SK-N-SH treated with all-trans-retinoic acid at 6 μM for 48 hours (cell line): ENCODE results near the gene KDM4E.

ENCODE experiments used
- ATAC-seq: fragments of 200-7000 bp; cut with Tn5 transposase; 3 replicates; pipeline ENCODE4 v1.9.1; 2020; ENCODE audit warnings: mild to moderate bottlenecking, moderate library complexity
- ARNTL ChIP-seq: fragments of 450-650 bp; formaldehyde crosslinking; IDR thresholded peaks from 2 replicates; pipeline ENCODE4 v1.5.0; 2020; ENCODE audit warnings: low read depth, mild to moderate bottlenecking, moderate library complexity, borderline replicate concordance
- BACH2 ChIP-seq: fragments of 250-450 bp; sonication (Bioruptor Pico); IDR thresholded peaks from 2 replicates; pipeline ENCODE4 v1.9.0; 2021; ENCODE audit warnings: mild to moderate bottlenecking, borderline replicate concordance
- CSDC2 ChIP-seq: fragments of 250-450 bp; sonication (Bioruptor Pico); IDR thresholded peaks from 2 replicates; pipeline ENCODE4 v1.5.0; 2020; ENCODE audit warnings: mild to moderate bottlenecking, moderate library complexity
- ESRRG ChIP-seq: fragments of 250-450 bp; sonication (Bioruptor Pico); IDR thresholded peaks from 2 replicates; pipeline ENCODE4 v1.6.1; 2021; ENCODE audit warnings: mild to moderate bottlenecking
- GLIS3 ChIP-seq: fragments of 250-450 bp; sonication (Bioruptor Pico); IDR thresholded peaks from 2 replicates; pipeline ENCODE4 v1.5.0; 2020; ENCODE audit warnings: mild to moderate bottlenecking, moderate library complexity
- ISL1 ChIP-seq: fragments of 250-450 bp; sonication (Bioruptor Pico); IDR thresholded peaks from 2 replicates; pipeline ENCODE4 v2.1.2; 2022; ENCODE audit warnings: mild to moderate bottlenecking, moderate library complexity
- OSR1 ChIP-seq: fragments of 250-450 bp; sonication (Bioruptor Pico); IDR thresholded peaks from 2 replicates; pipeline ENCODE4 v1.8.0; 2022; ENCODE audit warnings: moderate library complexity, mild to moderate bottlenecking, inconsistent platforms
- PATZ1 ChIP-seq: fragments of 250-450 bp; sonication (Bioruptor Pico); IDR thresholded peaks from 2 replicates; pipeline ENCODE4 v1.8.0; 2020; ENCODE audit warnings: mild to moderate bottlenecking, moderate library complexity, borderline replicate concordance
- PPARA ChIP-seq: fragments of 250-450 bp; sonication (Bioruptor Pico); IDR thresholded peaks from 2 replicates; pipeline ENCODE4 v1.5.0; 2020; ENCODE audit warnings: mild to moderate bottlenecking, borderline replicate concordance
- RARB ChIP-seq: fragments of 250-450 bp; sonication (Bioruptor Pico); IDR thresholded peaks from 2 replicates; pipeline ENCODE4 v1.8.0; 2021; ENCODE audit warnings: mild to moderate bottlenecking, moderate library complexity
- SNAI2 ChIP-seq: fragments of 250-450 bp; sonication (Bioruptor Pico); IDR thresholded peaks from 2 replicates; pipeline ENCODE4 v1.5.0; 2020; ENCODE audit warnings: mild to moderate bottlenecking, moderate library complexity
- TCF4 ChIP-seq: fragments of 250-450 bp; sonication (Bioruptor Pico); IDR thresholded peaks from 2 replicates; pipeline ENCODE4 v1.8.0; 2021; ENCODE audit warnings: mild to moderate bottlenecking, moderate library complexity, borderline replicate concordance
- TOX ChIP-seq: fragments of 250-450 bp; sonication (Bioruptor Pico); IDR thresholded peaks from 2 replicates; pipeline ENCODE4 v1.8.0; 2021; ENCODE audit warnings: mild to moderate bottlenecking, moderate library complexity, borderline replicate concordance
- TSHZ2 ChIP-seq: fragments of 250-450 bp; sonication (Bioruptor Pico); IDR thresholded peaks from 2 replicates; pipeline ENCODE4 v1.5.0; 2020; ENCODE audit warnings: mild to moderate bottlenecking, moderate library complexity
- ZC3H10 ChIP-seq: fragments of 250-450 bp; sonication (Bioruptor Pico); IDR thresholded peaks from 2 replicates; pipeline ENCODE4 v1.5.1; 2021; ENCODE audit warnings: mild to moderate bottlenecking, moderate library complexity
- ZFP3 ChIP-seq: fragments of 250-450 bp; sonication (Bioruptor Pico); IDR thresholded peaks from 2 replicates; pipeline ENCODE4 v1.5.0; 2020; ENCODE audit warnings: mild to moderate bottlenecking, moderate library complexity
- ZFP30 ChIP-seq: fragments of 450-650 bp; formaldehyde crosslinking; IDR thresholded peaks from 2 replicates; pipeline ENCODE4 v1.5.0; 2022; ENCODE audit warnings: mild to moderate bottlenecking, moderate library complexity
- ZNF565 ChIP-seq: fragments of 450-650 bp; formaldehyde crosslinking; conservative IDR thresholded peaks from 2 replicates; pipeline ENCODE4 v1.5.0; 2020; ENCODE audit warnings: low read depth, mild to moderate bottlenecking, moderate library complexity
- ZNF70 ChIP-seq: fragments of 450-650 bp; formaldehyde crosslinking; IDR thresholded peaks from 2 replicates; pipeline ENCODE4 v1.5.0; 2020; ENCODE audit warnings: mild to moderate bottlenecking, moderate library complexity
- ZNF8 ChIP-seq: fragments of 450-650 bp; formaldehyde crosslinking; IDR thresholded peaks from 2 replicates; pipeline ENCODE4 v1.5.0; 2020; ENCODE audit warnings: mild to moderate bottlenecking, moderate library complexity
- TF ChIP-seq, protein P1 (sequence below): fragments of 250-450 bp; sonication (Bioruptor Pico); IDR thresholded peaks from 2 replicates; pipeline ENCODE4 v1.5.1; 2021; ENCODE audit warnings: mild to moderate bottlenecking, moderate library complexity

The KDM4E gene

GRCh38 chr11:95050595-95051202 lies 25.6 kb downstream of the KDM4E start:
- ATAC-seq = no peak
- TF ChIP-seq ZFP30 (CRISPR knock-in tag) = no peak

DNA sequence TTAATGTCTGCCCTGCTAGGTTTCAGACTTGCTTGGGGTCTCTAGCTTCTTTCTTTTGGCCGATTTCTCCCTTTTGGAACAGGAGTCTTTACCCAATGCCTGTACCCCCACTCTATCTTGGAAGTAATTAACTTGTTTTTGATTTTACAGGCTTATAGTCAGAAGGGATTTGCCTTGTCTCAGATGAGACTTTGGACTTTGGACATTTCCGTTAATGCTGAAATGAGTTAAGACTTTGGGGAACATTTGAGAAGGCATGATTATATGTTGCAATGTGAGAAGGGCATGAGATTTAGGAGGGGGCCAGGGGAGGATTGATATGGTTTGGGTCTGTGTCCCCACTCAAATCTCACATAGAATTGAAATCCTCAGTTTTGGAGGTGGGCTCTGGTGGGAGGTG lies 29.3 kb downstream of the KDM4E start:
- no peak for ATAC-seq
- TF ChIP-seq GLIS3 (CRISPR knock-in tag) = no peak
- TF ChIP-seq SNAI2 (CRISPR knock-in tag) = no peak

GRCh38 chr11:95055283-95055897 lies 30.3 kb downstream of the KDM4E start:
- no peak for ATAC-seq
- no peak for TF ChIP-seq ZC3H10 (CRISPR knock-in tag)
- TF ChIP-seq ESRRG (CRISPR knock-in tag) = no peak
- TF ChIP-seq TOX = no peak
- no peak for TF ChIP-seq ZNF8 (CRISPR knock-in tag)
- no peak for TF ChIP-seq BACH2 (CRISPR knock-in tag)
- TF ChIP-seq ZNF70 = no peak
- TF ChIP-seq ZFP30 (CRISPR knock-in tag) = no peak
- TF ChIP-seq OSR1 (CRISPR knock-in tag) = no peak
- no peak for TF ChIP-seq CSDC2 (CRISPR knock-in tag)
- no peak for TF ChIP-seq TSHZ2 (CRISPR knock-in tag)
- no peak for TF ChIP-seq ARNTL
- no peak for TF ChIP-seq RARB (CRISPR knock-in tag)
- TF ChIP-seq PATZ1 (CRISPR knock-in tag) = no peak
- TF ChIP-seq ZFP3 (CRISPR knock-in tag) = no peak

GRCh38 chr11:95057959-95058358 lies 32.9 kb downstream of the KDM4E start:
- TF ChIP-seq ZNF70 (no peak), ARNTL (no peak), ESRRG (CRISPR knock-in tag) (no peak), ZNF565 (CRISPR knock-in tag) (no peak), TOX (no peak), ZFP3 (CRISPR knock-in tag) (no peak), PPARA (CRISPR knock-in tag) (no peak), ISL1 (CRISPR knock-in tag) (no peak), GLIS3 (CRISPR knock-in tag) (no peak), TSHZ2 (CRISPR knock-in tag) (no peak), ZC3H10 (CRISPR knock-in tag) (no peak), ZFP30 (CRISPR knock-in tag) (no peak), ZNF8 (CRISPR knock-in tag) (no peak), OSR1 (CRISPR knock-in tag) (no peak), BACH2 (CRISPR knock-in tag) (no peak), TCF4 (CRISPR knock-in tag) (no peak)
- TF ChIP-seq, protein P1, sequence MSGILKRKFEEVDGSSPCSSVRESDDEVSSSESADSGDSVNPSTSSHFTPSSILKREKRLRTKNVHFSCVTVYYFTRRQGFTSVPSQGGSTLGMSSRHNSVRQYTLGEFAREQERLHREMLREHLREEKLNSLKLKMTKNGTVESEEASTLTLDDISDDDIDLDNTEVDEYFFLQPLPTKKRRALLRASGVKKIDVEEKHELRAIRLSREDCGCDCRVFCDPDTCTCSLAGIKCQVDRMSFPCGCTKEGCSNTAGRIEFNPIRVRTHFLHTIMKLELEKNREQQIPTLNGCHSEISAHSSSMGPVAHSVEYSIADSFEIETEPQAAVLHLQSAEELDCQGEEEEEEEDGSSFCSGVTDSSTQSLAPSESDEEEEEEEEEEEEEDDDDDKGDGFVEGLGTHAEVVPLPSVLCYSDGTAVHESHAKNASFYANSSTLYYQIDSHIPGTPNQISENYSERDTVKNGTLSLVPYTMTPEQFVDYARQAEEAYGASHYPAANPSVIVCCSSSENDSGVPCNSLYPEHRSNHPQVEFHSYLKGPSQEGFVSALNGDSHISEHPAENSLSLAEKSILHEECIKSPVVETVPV (CRISPR knock-in tag) = no peak
- ATAC-seq = no peak
